VCaP (cell line): ENCODE measurements around the gene USP20.

Experiments
- H3K27ac ChIP-seq: fragments of 450-650 bp; 2 replicates; pipeline ENCODE4 v1.5.1; 2017
- CTCF ChIP-seq: fragments of 450-650 bp; conservative IDR thresholded peaks from 2 replicates; pipeline ENCODE4 v1.5.1; 2017; ENCODE audit warnings: mild to moderate bottlenecking, moderate library complexity

USP20 gene

DNA sequence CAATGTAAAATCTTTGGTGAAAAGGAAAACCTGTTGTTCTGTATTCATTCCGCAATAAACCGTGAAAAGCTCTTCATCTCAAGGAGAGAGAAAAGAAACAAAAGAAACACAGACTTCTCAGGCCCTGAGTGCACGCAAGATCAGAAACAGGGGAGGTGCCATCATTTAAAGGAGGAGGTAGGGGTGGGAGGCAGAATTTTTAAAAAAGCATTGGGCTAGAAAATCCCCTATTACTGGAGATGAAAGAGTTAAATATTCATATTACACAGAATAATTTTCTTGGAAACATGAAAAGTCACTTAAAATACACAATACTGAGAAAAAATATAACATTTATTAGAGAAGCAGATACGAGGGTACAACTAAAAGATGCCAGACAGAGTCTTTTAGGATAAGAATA, 56.3 kb downstream of the USP20 start:
- no peak for TF ChIP-seq CTCF
- no peak overlapping the region for H3K27ac ChIP-seq

- no peak for TF ChIP-seq CTCF
- H3K27ac ChIP-seq, result no peak overlapping the region
These were observed 59.0 kb downstream of the USP20 start for GRCh38 chr9:129894120-129894823.

DNA sequence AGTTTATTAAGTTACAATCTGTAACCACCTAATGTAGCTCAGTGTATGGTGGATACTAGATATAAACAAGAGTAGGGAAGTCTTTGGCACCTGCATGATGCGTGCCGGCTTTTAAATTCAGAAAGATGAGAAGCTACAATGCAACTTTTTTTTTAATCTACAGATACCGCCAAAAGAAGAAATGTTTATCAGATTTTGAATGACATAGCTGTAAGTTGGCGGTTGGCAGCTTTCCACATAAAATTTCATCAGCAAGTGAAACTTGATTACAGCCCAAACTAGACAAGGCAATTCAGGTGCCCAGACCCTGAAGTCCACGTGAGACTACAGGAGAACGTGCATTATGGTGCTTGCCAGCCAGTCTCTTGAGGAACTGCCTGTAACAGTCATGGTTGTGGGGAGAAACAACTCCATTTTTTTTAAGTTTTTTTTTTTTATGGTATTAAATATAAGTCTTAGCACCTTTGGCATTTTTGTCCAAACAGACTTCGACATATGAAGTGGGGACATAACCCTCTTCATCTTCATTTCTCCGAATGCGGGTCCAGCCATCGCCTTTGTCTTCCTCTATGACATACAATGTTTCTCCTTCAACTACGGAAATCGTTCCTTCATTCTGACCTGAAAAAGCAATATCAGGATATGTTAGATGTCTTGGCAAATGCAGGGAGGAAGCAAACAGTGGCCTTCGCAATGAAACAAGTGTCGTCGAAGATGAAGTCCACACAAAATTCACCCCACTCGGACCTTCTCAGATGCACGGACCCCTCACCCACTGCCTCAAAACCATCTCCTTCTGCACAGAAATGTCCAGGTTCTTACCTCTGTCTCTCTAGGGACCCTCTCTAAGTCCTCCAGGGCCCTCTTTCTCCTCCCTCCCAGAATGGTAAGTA, 60.4 kb downstream of the USP20 start:
- no peak overlapping the region for H3K27ac ChIP-seq
- no peak for TF ChIP-seq CTCF

- H3K27ac ChIP-seq, result no peak overlapping the region
These were observed 62.0 kb downstream of the USP20 start for GRCh38 chr9:129897263-129897662.

DNA sequence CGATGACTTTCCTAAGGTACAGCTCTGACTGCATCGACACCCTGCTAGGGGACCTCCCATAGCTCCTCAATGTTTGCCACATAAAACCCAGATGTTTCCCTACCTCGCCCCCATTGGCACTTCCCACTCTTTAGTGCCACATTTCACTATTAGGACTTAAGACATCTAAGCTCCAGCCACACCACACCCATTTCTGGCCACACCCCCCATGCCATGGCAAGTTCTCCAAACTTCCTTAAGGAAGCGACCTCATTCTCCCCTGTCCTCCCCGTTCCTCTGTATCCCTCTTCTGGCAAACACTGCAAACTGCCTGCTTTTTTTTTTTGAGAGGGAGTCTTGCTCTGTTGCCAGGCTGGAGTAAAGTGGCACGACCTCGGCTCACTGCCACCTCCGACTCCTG, 62.9 kb downstream of the USP20 start:
- no peak for TF ChIP-seq CTCF
- H3K27ac ChIP-seq, result no peak overlapping the region

More at GRCh38 chr9:129897263-129897662, 62.0 kb downstream of the USP20 start:
- no peak for TF ChIP-seq CTCF

GRCh38 chr9:129899620-129900019, 64.4 kb downstream of the USP20 start:
- no peak overlapping the region for H3K27ac ChIP-seq
- no peak for TF ChIP-seq CTCF

DNA sequence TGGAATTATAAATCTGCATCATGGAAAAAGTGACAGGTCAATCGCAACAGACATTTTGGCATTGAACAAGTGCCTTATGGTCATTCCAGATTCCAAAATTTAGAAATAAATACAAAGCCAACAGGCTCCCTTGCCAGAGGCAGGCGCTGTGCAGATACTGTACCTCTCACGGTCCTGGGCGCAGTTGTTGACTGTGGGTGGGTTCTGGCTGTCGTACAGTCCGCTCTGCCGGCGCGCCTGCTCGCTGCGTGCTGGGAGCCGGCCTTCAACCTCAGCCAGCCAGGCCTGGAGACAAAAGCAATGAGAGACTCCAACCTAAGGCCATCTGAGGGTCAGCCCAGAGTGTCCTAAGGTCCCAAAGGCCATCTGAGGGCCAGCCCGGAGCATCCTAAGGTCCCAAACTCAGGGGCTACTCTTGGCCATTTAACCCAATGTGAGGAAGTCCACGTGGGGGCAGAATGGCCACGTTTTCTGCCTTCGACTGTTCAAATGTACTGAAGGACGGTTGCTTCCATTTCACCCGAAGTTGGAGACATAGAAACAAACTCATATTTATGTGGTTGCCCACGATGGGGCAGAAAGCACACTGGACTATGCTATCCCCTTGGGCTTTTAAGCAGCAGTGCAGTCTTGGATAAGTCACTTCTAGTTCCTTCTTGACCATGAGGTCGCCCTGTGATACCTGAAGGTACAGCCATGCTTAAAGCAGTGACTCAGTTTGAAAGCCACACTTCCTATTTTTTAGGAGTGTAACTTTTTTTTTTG, 65.2 kb downstream of the USP20 start:
- no peak for TF ChIP-seq CTCF
- no peak overlapping the region for H3K27ac ChIP-seq
